ENCODE data around the gene CYB561. TPM values are rescaled to one million over a fixed set of nuclear protein-coding genes. Genes with fewer than 3 reads are reported as not detected.

Gene CYB561
- total RNA-seq, 6 experiments from 2014 or later = 5.5 to 21.4 (median 15.9) TPM

DNA sequence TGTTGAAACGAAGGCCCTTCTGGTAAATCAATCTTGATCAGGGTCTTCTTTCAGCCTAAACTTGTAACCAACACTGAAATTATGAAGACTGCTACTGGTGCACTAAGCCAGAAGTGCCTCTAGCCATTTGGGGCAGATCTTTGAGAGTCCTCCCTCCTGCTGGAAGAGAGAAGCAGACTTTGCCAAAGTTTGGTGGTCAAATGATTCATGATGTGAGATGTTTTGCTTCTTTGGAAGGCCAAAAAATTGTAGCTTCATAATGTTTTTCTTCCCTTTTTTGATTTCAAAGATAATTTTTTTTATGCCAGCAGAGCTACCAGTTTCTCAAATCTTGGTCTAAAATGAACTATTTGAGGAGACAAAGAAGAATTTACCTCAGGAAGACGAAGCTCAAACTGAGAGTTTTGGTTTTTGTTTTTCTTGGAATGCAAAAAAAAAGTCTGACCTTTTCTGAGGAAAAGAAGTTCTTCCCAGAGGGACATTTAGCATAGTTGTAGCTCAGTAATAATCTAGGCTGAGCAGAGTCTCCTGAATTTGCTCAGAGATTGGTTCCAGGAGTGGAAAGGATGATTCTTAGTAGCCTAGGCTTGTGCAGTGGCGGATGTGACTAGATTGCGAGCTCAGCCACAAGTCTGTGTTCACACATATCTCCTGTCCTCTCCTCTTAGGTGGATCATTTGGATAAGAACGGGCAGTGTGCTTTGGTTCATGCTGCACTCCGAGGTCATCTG lies 50.9 kb downstream of the CYB561 start:
- TF ChIP-seq, protein P1, sequence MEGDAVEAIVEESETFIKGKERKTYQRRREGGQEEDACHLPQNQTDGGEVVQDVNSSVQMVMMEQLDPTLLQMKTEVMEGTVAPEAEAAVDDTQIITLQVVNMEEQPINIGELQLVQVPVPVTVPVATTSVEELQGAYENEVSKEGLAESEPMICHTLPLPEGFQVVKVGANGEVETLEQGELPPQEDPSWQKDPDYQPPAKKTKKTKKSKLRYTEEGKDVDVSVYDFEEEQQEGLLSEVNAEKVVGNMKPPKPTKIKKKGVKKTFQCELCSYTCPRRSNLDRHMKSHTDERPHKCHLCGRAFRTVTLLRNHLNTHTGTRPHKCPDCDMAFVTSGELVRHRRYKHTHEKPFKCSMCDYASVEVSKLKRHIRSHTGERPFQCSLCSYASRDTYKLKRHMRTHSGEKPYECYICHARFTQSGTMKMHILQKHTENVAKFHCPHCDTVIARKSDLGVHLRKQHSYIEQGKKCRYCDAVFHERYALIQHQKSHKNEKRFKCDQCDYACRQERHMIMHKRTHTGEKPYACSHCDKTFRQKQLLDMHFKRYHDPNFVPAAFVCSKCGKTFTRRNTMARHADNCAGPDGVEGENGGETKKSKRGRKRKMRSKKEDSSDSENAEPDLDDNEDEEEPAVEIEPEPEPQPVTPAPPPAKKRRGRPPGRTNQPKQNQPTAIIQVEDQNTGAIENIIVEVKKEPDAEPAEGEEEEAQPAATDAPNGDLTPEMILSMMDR (IDR thresholded peaks at IDR 0.05) = peak; percentile 38; the same call in 1 of the 2 replicates
- peaks cover 5% of the 10 kb centered on the region for H3K27me3 Mint-ChIP-seq (ENCODE audit: insufficient read depth)
- H3K4me1 Mint-ChIP-seq (ENCODE audit: low read depth) = peaks cover 59% of the 10 kb centered on the region
- H3K36me3 Mint-ChIP-seq (ENCODE audit: low read depth) = peaks cover 52% of the 10 kb centered on the region
- peak; percentile 85 for DNase-seq
- no peaks in the 10 kb centered on the region for H3K9me3 Mint-ChIP-seq
- H3K27ac Mint-ChIP-seq = peak overlapping the region; percentile 90
- H3K4me3 Mint-ChIP-seq = peak overlapping the region; percentile 82

DNA sequence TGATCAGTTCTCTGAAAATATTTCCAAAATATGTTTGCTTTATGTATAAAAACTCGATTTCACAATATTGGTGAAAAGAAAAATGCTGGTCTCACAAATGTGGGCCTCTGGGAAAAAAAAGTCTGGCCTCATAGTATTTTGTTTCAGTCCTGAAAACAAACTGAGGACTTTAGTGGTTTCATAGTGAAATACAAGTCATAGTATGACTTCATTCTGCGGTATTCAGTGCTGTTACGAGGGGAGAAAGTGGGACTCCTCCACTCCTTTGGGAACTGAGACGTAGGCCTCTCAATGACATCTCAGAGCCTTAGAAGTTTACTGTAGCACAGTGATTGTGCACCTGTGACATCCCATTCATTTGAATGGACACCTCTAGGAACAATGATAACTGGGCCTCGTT lies 56.0 kb downstream of the CYB561 start:
- no peak overlapping the region for H3K27ac Mint-ChIP-seq
- TF ChIP-seq, protein P1 (IDR thresholded peaks at IDR 0.05) = no peak
- no peak overlapping the region for H3K4me3 Mint-ChIP-seq
- no peaks in the 10 kb centered on the region; the same call in 1 of the 2 replicates for H3K27me3 Mint-ChIP-seq (ENCODE audit: insufficient read depth)
- H3K4me1 Mint-ChIP-seq (ENCODE audit: low read depth) = peaks cover 18% of the 10 kb centered on the region
- DNase-seq = no peak
- H3K9me3 Mint-ChIP-seq = no peaks in the 10 kb centered on the region
- peaks cover 45% of the 10 kb centered on the region for H3K36me3 Mint-ChIP-seq (ENCODE audit: low read depth)

DNA sequence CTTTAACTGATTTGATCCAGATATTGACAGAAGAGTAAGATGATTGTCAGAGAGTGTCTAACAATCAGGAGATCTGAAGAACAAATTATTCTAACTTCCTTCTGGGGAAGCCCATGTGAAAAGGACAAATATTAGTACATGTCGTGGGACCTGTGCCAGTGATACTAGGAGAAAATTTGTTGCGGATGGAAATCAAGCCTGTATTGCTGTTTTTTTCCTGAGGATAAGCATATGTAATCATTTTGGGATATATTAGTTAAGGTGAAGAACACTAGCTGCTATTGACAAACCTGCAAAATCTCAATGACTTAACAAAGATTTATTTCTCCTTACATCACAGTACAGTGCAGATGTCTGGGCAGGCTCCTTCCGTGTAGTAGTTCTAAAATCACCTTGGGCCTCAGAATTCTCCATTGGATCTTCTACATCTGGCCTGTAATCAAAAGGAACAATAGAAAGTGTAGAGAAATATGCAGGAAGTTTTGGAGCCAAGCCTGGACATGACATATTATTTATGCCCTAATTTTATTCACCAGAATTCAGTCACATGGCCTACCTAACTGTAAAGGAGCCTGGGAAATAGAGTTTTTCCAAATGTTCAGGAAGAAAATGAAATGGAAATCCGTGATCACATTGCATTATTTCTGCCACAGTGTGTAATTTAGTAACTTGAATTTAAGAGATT lies 58.3 kb downstream of the CYB561 start:
- peaks cover 15% of the 10 kb centered on the region for H3K4me1 Mint-ChIP-seq (ENCODE audit: low read depth)
- peaks cover 34% of the 10 kb centered on the region for H3K36me3 Mint-ChIP-seq (ENCODE audit: low read depth)
- DNase-seq = no peak
- TF ChIP-seq, protein P1 (IDR thresholded peaks at IDR 0.05) = no peak
- no peaks in the 10 kb centered on the region; the same call in 1 of the 2 replicates for H3K27me3 Mint-ChIP-seq (ENCODE audit: insufficient read depth)
- no peaks in the 10 kb centered on the region for H3K9me3 Mint-ChIP-seq
- no peak overlapping the region for H3K4me3 Mint-ChIP-seq
- H3K27ac Mint-ChIP-seq = no peak overlapping the region

DNA sequence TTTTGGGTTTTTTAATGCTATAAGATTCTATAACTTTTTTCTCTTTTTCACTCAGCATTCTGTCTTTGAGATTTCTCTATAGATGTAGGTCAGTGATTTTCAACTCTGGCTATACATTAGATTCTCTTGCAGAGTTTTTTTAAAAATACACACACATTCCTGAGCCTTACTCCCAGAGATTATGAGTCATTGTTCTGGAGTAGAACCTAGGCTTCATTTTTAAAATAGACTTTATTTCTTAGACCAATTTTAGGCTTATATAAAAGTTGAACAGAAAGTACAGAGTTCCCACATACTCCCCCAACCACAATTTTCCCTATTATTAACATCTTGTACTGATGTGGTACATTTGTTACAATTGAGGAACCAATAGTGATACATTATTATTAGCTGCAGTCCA lies 63.3 kb downstream of the CYB561 start:
- Mint-ChIP-seq H3K27ac (peak overlapping the region; percentile 72), H3K27me3 (ENCODE audit: insufficient read depth) (no peaks in the 10 kb centered on the region; the same call in 1 of the 2 replicates), H3K36me3 (ENCODE audit: low read depth) (peaks cover 36% of the 10 kb centered on the region), H3K4me3 (peak overlapping the region; percentile 10), H3K9me3 (peaks cover 2% of the 10 kb centered on the region), H3K4me1 (ENCODE audit: low read depth) (peaks cover 55% of the 10 kb centered on the region)
- TF ChIP-seq, protein P1 (IDR thresholded peaks at IDR 0.05) = no peak
- peak; percentile 38 for DNase-seq

Other genes with a start within 250 kb of the CYB561 start
- 1 to 10 TPM; 1.6 to 2.1 (median 1.7) TPM for gene ACE, start 30.8 kb upstream of the CYB561 start, total RNA-seq (2021; fragmentation: NEBNext Ultra II Directional; extraction: Animal tissue kit (Norgen Biotek cat#: 25700))
- not detected for gene KCNH6, start 77.1 kb upstream of the CYB561 start, total RNA-seq (2021; fragmentation: NEBNext Ultra II Directional; extraction: Animal tissue kit (Norgen Biotek cat#: 25700))
- 10 to 100 TPM; 58.6 to 67.0 (median 63.3) TPM for gene DCAF7, start 104.2 kb upstream of the CYB561 start, total RNA-seq (2021; fragmentation: NEBNext Ultra II Directional; extraction: Animal tissue kit (Norgen Biotek cat#: 25700))
- 10 to 100 TPM; 26.5 to 32.6 (median 30.9) TPM for gene TACO1, start 154.6 kb upstream of the CYB561 start, total RNA-seq (2021; fragmentation: NEBNext Ultra II Directional; extraction: Animal tissue kit (Norgen Biotek cat#: 25700))
- gene MAP3K3, start 176.1 kb upstream of the CYB561 start, total RNA-seq (2021; fragmentation: NEBNext Ultra II Directional; extraction: Animal tissue kit (Norgen Biotek cat#: 25700)) = 10 to 100 TPM; 24.2 to 31.5 (median 27.2) TPM

Data from HFFc6 (cell line).